ENCODE measurements around the gene TLE3.
"Not testable (repeated sequence)": the region's sequence is repeated elsewhere in the genome, so short reads cannot be mapped to it uniquely, and the experiment has no call there.

The TLE3 gene

GRCh38 chr15:70125605-70126004 lies 27.9 kb upstream of the TLE3 start:
- no peak for DNase-seq

GRCh38 chr15:70121624-70122302 lies 24.0 kb upstream of the TLE3 start:
- no peak for DNase-seq

GRCh38 chr15:70120958-70121623 lies 23.4 kb upstream of the TLE3 start:
- DNase-seq = no peak

GRCh38 chr15:70119911-70120508 lies 22.3 kb upstream of the TLE3 start:
- DNase-seq = peak in 1 of 4 experiments; percentile 46

- no peak for DNase-seq
These were observed 20.9 kb upstream of the TLE3 start for GRCh38 chr15:70118599-70118998.

GRCh38 chr15:70116317-70116716 lies 18.6 kb upstream of the TLE3 start:
- DNase-seq = no peak

GRCh38 chr15:70114221-70114620 lies 16.5 kb upstream of the TLE3 start:
- no peak for DNase-seq

GRCh38 chr15:70113304-70113700 lies 15.6 kb upstream of the TLE3 start:
- peak; percentile 85 to 94 (median 92) for DNase-seq

- DNase-seq = not testable (repeated sequence)
These were observed 15.0 kb upstream of the TLE3 start for GRCh38 chr15:70112572-70113303.

GRCh38 chr15:70112074-70112395 lies 14.3 kb upstream of the TLE3 start:
- DNase-seq = peak in 1 of 4 experiments; percentile 45

GRCh38 chr15:70111203-70112073 lies 13.7 kb upstream of the TLE3 start:
- peak in 3 of 4 experiments; percentile 45 to 55 (median 54) for DNase-seq

GRCh38 chr15:70109978-70110377 lies 12.3 kb upstream of the TLE3 start:
- DNase-seq = peak in 1 of 4 experiments; percentile 21

- DNase-seq = no peak
These were observed 11.8 kb upstream of the TLE3 start for GRCh38 chr15:70109531-70109930.

- DNase-seq = peak in 3 of 4 experiments; percentile 38 to 69 (median 66)
These were observed 6.3 kb upstream of the TLE3 start for GRCh38 chr15:70103880-70104626.

- no peak for DNase-seq
These were observed 5.1 kb upstream of the TLE3 start for GRCh38 chr15:70102827-70103226.

GRCh38 chr15:70101459-70102113 lies 3.9 kb upstream of the TLE3 start:
- DNase-seq = peak; percentile 66 to 84 (median 78)

GRCh38 chr15:70100474-70101341 lies 3.0 kb upstream of the TLE3 start:
- peak; percentile 29 to 66 (median 48) for DNase-seq

GRCh38 chr15:70099967-70100473 lies 2.3 kb upstream of the TLE3 start:
- peak in 3 of 4 experiments; percentile 33 to 54 (median 39) for DNase-seq

- peak; percentile 100 for DNase-seq
These were observed 1.6 kb upstream of the TLE3 start for GRCh38 chr15:70099167-70099966.
